NCI-H187 (cell line): Measurements from ENCODE around the gene DENND1A.

Experiments
- DNase-seq, 2 experiments: peaks; one replicate each; lab custom pipeline; 2025; lab: John Stamatoyannopoulos, UW

The DENND1A gene

GRCh38 chr9:123493627-123494026 is 436.3 kb downstream of the DENND1A start:
- no peak for DNase-seq

GRCh38 chr9:123490688-123491087 is 439.2 kb downstream of the DENND1A start:
- DNase-seq = no peak

- DNase-seq = no peak
Observed at GRCh38 chr9:123488722-123489321, 441.1 kb downstream of the DENND1A start.

- no peak for DNase-seq
Observed at GRCh38 chr9:123487944-123488548, 441.9 kb downstream of the DENND1A start.

- no peak for DNase-seq
Observed at GRCh38 chr9:123486431-123486830, 443.5 kb downstream of the DENND1A start.

GRCh38 chr9:123485216-123485615 is 444.7 kb downstream of the DENND1A start:
- DNase-seq = no peak

GRCh38 chr9:123484130-123484529 is 445.8 kb downstream of the DENND1A start:
- no peak for DNase-seq

GRCh38 chr9:123483191-123483803 is 446.6 kb downstream of the DENND1A start:
- DNase-seq = no peak

- DNase-seq = no peak
Observed at GRCh38 chr9:123482295-123482968, 447.5 kb downstream of the DENND1A start.

- DNase-seq = no peak
Observed at GRCh38 chr9:123481209-123481865, 448.6 kb downstream of the DENND1A start.

GRCh38 chr9:123480791-123481190 is 449.1 kb downstream of the DENND1A start:
- DNase-seq = no peak

GRCh38 chr9:123480096-123480495 is 449.8 kb downstream of the DENND1A start:
- no peak for DNase-seq

- DNase-seq = no peak
Observed at GRCh38 chr9:123478967-123479602, 450.8 kb downstream of the DENND1A start.

- DNase-seq = no peak
Observed at GRCh38 chr9:123478160-123478559, 451.8 kb downstream of the DENND1A start.

- no peak for DNase-seq
Observed at GRCh38 chr9:123475407-123475806, 454.5 kb downstream of the DENND1A start.

GRCh38 chr9:123472862-123473614 is 456.9 kb downstream of the DENND1A start:
- no peak for DNase-seq

GRCh38 chr9:123471843-123472570 is 457.9 kb downstream of the DENND1A start:
- no peak for DNase-seq

GRCh38 chr9:123470991-123471770 is 458.7 kb downstream of the DENND1A start:
- DNase-seq = no peak

- DNase-seq = no peak
Observed at GRCh38 chr9:123470121-123470782, 459.7 kb downstream of the DENND1A start.
